GM18868 (cell line): ENCODE measurements around the gene NEO1.

ENCODE experiments used
- ATAC-seq: cut with Tn5 transposase; IDR thresholded peaks from one replicate; pipeline ENCODE4 v1.9.1; 2021; ENCODE audit warnings: mild to moderate bottlenecking, moderate library complexity; ENCODE audit not compliant: unreplicated experiment

NEO1 gene

GRCh38 chr15:73341886-73342600 is 289.8 kb downstream of the NEO1 start:
- no peak for ATAC-seq

- ATAC-seq = no peak
Measured at GRCh38 chr15:73344056-73344455, 291.8 kb downstream of the NEO1 start.

GRCh38 chr15:73345658-73346057 is 293.4 kb downstream of the NEO1 start:
- ATAC-seq = no peak

GRCh38 chr15:73346735-73347312 is 294.6 kb downstream of the NEO1 start:
- ATAC-seq = no peak

DNA sequence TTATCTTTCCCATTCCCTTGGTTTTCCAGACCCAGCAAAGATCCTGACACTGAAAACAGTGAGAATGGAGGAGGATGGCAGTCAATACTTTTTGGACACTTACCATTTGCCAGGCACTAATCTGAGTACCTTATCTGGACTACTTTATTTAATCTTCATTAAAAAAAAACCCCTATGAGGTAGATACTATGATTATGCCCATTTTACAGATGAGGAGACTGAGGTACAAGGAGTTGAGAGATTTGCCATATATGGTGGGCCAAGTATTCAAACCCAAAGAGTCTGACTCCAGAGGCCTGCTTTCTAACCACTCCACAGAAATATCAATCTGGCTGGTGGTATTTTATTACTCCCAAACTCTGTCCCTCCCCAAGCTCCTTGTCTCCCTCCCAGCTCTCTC is 296.9 kb downstream of the NEO1 start:
- ATAC-seq = no peak

- no peak for ATAC-seq
Measured at GRCh38 chr15:73352082-73352481, 299.8 kb downstream of the NEO1 start.

DNA sequence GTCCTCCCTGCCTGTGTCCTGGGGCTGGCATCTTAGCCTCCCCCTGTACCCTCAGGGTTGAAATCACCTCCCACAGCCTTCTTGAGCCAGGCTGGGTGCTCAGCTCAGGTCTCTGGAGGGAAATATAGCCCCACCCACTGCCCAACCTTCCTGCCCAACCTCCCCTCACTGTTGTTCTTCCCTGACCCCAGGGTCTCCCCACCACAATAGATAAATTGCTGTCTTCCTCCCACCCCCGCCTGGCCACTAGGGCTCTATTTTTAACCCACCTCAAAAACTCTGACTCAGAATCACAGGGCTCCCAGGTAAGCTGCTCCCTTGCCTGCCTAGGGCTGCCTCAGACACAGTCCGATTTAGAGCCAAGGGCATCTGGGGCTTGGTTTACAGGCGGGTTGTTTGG is 301.5 kb downstream of the NEO1 start:
- ATAC-seq = no peak

- no peak for ATAC-seq
Measured at GRCh38 chr15:73354241-73354640, 302.0 kb downstream of the NEO1 start.
